ENCODE data around the gene ZNF629. TPM values are rescaled to one million over a fixed set of nuclear protein-coding genes. Genes with fewer than 3 reads are reported as not detected.
A peak's percentile ranks its signal among the peaks of the same experiment; 100 is the strongest.

ZNF629 gene
- total and polyA plus RNA-seq, 8 donors, result 4.5 to 8.6 (median 6.0) TPM

- WGBS, 2 donors, result 92 to 93% methylated on average over 18 of the region's 18 CpGs
- Histone ChIP-seq H3K27ac (no peak overlapping the region), H3K36me3 (peaks cover 19 to 85% (median 67%) of the 10 kb centered on the region in 3 donors), H3K9me3 (no peaks in the 10 kb centered on the region), H3K4me1 (peaks cover 4 to 6% (median 6%) of the 10 kb centered on the region in 3 donors), H3K27me3 (no peaks in the 10 kb centered on the region), H3K4me3 (no peak overlapping the region)
- TF ChIP-seq CTCF (IDR thresholded peaks at IDR 0.05), result no peak
- intact Hi-C loops (cut with DNase I), result loop anchor here in 1 of 3 donors (10.0 kb wide), 1 partner anchor 107 kb away; no protein-coding TSS in a partner anchor
- no peak for FAIRE-seq
- DNase-seq, result peak in 1 of 6 donors; percentile 23
- no peak for ATAC-seq
Measured at GRCh38 chr16:30767767-30768465, 19.1 kb downstream of the ZNF629 start.

- no peak for DNase-seq
- no peak for FAIRE-seq
- Histone ChIP-seq H3K4me3 (no peak overlapping the region), H3K9me3 (no peaks in the 10 kb centered on the region), H3K27me3 (no peaks in the 10 kb centered on the region), H3K4me1 (peaks cover 7 to 9% (median 7%) of the 10 kb centered on the region in 3 donors), H3K36me3 (peaks cover 19 to 78% (median 61%) of the 10 kb centered on the region in 3 donors), H3K27ac (no peak overlapping the region)
- ATAC-seq, result no peak
- 75 to 80% methylated on average over 4 of the region's 4 CpGs for WGBS, 2 donors
- intact Hi-C loops (cut with DNase I), result loop anchor here in 1 of 3 donors (10.0 kb wide), 1 partner anchor 108 kb away; no protein-coding TSS in a partner anchor
- no peak for TF ChIP-seq CTCF (IDR thresholded peaks at IDR 0.05)
Measured at GRCh38 chr16:30766933-30767284, 20.1 kb downstream of the ZNF629 start.

DNA sequence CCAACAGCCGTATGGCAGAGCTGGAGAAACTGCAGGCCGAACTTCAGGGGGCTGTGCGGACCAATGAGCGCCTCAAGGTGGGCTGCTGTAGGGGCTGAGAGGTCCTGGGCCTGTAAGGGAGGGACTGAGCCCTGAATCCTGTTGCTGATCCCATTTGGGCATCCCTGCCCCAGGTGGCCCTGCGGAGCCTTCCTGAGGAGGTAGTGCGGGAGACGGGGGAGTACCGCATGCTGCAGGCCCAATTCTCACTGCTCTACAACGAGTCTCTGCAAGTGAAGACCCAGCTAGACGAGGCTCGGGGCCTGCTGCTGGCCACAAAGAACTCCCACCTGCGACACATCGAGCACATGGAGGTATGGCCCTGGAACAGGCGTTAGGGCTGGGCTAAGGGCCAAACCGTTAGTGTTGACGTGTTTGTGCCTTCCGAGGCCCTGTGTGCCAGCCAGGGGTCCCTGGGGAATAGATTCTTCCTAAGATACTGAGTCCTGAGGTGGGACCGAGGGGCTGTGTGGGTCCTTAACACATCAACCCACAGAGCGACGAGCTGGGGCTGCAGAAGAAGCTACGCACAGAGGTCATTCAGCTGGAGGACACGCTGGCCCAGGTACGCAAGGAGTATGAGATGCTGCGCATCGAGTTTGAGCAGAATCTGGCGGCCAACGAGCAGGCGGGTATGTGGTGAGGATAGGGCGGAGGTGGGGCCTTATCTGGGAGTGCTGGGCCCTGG, 20.6 kb downstream of the ZNF629 start:
- ATAC-seq (no peak), DNase-seq (peak in 1 of 6 donors; percentile 28), FAIRE-seq (no peak)
- no peak overlapping the region for H3K4me3 ChIP-seq
- intact Hi-C loops (cut with DNase I), result loop anchor here in 1 of 3 donors (10.0 kb wide), 1 partner anchor 108 kb away; no protein-coding TSS in a partner anchor
- H3K36me3 ChIP-seq, result peaks cover 19 to 72% (median 56%) of the 10 kb centered on the region in 3 donors
- no peak overlapping the region for H3K27ac ChIP-seq
- TF ChIP-seq CTCF (IDR thresholded peaks at IDR 0.05), result no peak
- H3K9me3 ChIP-seq, result no peaks in the 10 kb centered on the region
- peaks cover 7 to 9% (median 7%) of the 10 kb centered on the region in 3 donors for H3K4me1 ChIP-seq
- no peaks in the 10 kb centered on the region for H3K27me3 ChIP-seq
- WGBS, 2 donors, result 88 to 92% methylated on average over 29 of the region's 29 CpGs

DNA sequence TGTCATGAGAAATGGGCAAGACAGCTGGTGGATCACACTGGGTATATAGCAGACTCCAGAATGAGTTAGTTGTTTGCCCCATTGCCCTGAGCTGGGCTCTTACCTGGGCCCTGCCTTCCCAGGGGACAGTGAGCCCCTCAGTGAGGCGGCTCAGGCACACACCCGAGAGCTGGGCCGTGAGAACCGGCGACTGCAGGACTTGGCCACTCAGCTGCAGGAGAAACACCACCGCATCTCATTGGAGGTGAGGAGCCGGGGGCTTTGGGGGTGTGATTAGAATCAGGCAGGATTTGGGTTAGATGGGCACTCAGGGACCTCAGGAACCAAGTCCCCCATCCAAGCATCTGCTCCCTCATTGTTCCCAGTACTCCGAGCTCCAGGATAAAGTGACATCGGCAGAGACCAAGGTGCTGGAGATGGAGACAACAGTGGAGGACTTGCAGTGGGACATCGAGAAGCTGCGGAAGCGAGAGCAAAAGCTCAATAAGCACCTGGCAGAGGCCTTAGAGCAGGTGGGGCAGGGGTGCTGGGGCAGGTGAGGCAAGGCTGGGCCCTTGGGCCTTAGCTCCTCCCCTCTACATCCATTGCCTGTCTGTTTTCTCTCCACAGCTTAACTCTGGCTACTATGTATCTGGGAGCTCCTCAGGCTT, 22.1 kb downstream of the ZNF629 start:
- no peak for ATAC-seq
- Histone ChIP-seq H3K9me3 (no peaks in the 10 kb centered on the region), H3K4me3 (no peak overlapping the region), H3K27ac (no peak overlapping the region), H3K27me3 (no peaks in the 10 kb centered on the region), H3K4me1 (peaks cover 7 to 18% (median 13%) of the 10 kb centered on the region in 3 donors), H3K36me3 (peaks cover 17 to 60% (median 48%) of the 10 kb centered on the region in 3 donors)
- TF ChIP-seq CTCF (IDR thresholded peaks at IDR 0.05), result no peak
- no peak for FAIRE-seq
- DNase-seq, result peak in 1 of 6 donors; percentile 42
- intact Hi-C loops (cut with DNase I), result loop anchor here in 1 of 3 donors (10.0 kb wide), 1 partner anchor 110 kb away; no protein-coding TSS in a partner anchor
- 88 to 91% methylated on average over 12 of the region's 12 CpGs for WGBS, 2 donors

All from pancreas (tissue), 10 donors.